ENCODE measurements around the gene PRICKLE3. TPM values are rescaled to one million over a fixed set of nuclear protein-coding genes. Genes with fewer than 3 reads are reported as not detected.
"Not testable (repeated sequence)": the region's sequence is repeated elsewhere in the genome, so short reads cannot be mapped to it uniquely, and the experiment has no call there.

PRICKLE3 gene
- total RNA-seq, 4 donors from 2014 or later: 14.2 to 17.6 (median 15.8) TPM

- Histone ChIP-seq H3K4me1 (no peaks in the 10 kb centered on the region), H3K4me3 (no peak overlapping the region), H3K27me3 (no peaks in the 10 kb centered on the region), H3K36me3 (no peaks in the 10 kb centered on the region), H3K9me3 (no peaks in the 10 kb centered on the region), H3K27ac (no peak overlapping the region)
- TF ChIP-seq POLR2A (IDR thresholded peaks at IDR 0.05) (no peak), CTCF (IDR thresholded peaks at IDR 0.05) (no peak)
- no peak for DNase-seq
- intact Hi-C loops (cut with DNase I; ENCODE audit: low total_unique reads): no loop called here
Measured at GRCh38 chrX:49174723-49175122, 11.4 kb downstream of the PRICKLE3 start.

- intact Hi-C loops (cut with DNase I; ENCODE audit: low total_unique reads); H3K27me3 ChIP-seq; H3K9me3 ChIP-seq; H3K4me3 ChIP-seq; DNase-seq; H3K36me3 ChIP-seq; H3K4me1 ChIP-seq: not testable (repeated sequence)
- peak overlapping the region in 1 of 2 donors; percentile 83 for H3K27ac ChIP-seq
Measured at GRCh38 chrX:49173544-49173943, 12.6 kb downstream of the PRICKLE3 start.

GRCh38 chrX:49172280-49172780 is 13.8 kb downstream of the PRICKLE3 start:
- Histone ChIP-seq H3K4me3 (peak overlapping the region; percentile 58 to 61), H3K27me3 (no peaks in the 10 kb centered on the region), H3K27ac (peak overlapping the region; percentile 83 to 91), H3K4me1 (no peaks in the 10 kb centered on the region), H3K36me3 (no peaks in the 10 kb centered on the region), H3K9me3 (no peaks in the 10 kb centered on the region)
- TF ChIP-seq POLR2A (IDR thresholded peaks at IDR 0.05): no peak
- intact Hi-C loops (cut with DNase I; ENCODE audit: low total_unique reads): no loop called here
- peak; percentile 62 to 67 for DNase-seq

GRCh38 chrX:49171752-49172279 is 14.4 kb downstream of the PRICKLE3 start, which contains the start of gene PLP2:
Gene PLP2, plus strand, starts transcription at chrX:49171898. Its CDS starts 103 bp downstream, at chrX:49172001.
- Histone ChIP-seq H3K9me3 (no peaks in the 10 kb centered on the region), H3K4me1 (no peaks in the 10 kb centered on the region), H3K36me3 (no peaks in the 10 kb centered on the region), H3K4me3 (peak within 1 kb of the TSS; percentile 58 to 61), H3K27ac (peak within 1 kb of the TSS; percentile 83 to 91), H3K27me3 (no peaks in the 10 kb centered on the region)
- TF ChIP-seq CTCF (IDR thresholded peaks at IDR 0.05): no peak
- TF ChIP-seq POLR2A (IDR thresholded peaks at IDR 0.05): peak in 1 of 2 donors; percentile 48
- intact Hi-C loops (cut with DNase I; ENCODE audit: low total_unique reads): no loop called here
- peak; percentile 57 to 65 for DNase-seq

GRCh38 chrX:49167740-49168108 is 18.4 kb downstream of the PRICKLE3 start:
- no peak for DNase-seq
- intact Hi-C loops (cut with DNase I; ENCODE audit: low total_unique reads): no loop called here

More at GRCh38 chrX:49167740-49168108, 18.4 kb downstream of the PRICKLE3 start:
- Histone ChIP-seq H3K4me3 (peak overlapping the region; percentile 35), H3K27me3 (no peaks in the 10 kb centered on the region), H3K27ac (peak overlapping the region; percentile 88 to 90), H3K4me1 (no peaks in the 10 kb centered on the region), H3K36me3 (no peaks in the 10 kb centered on the region), H3K9me3 (no peaks in the 10 kb centered on the region)
- no peak for TF ChIP-seq POLR2A (IDR thresholded peaks at IDR 0.05)
- no peak for TF ChIP-seq CTCF (IDR thresholded peaks at IDR 0.05)
